ENCODE measurements around the gene PPP6R2. TPM values are rescaled to one million over a fixed set of nuclear protein-coding genes. Genes with fewer than 3 reads are reported as not detected.

PPP6R2 gene
- total and polyA plus RNA-seq, 2 of the 8 experiments (the other 6 are each of a cell fraction or from before 2014, with no cell fraction given) = 25.0 to 32.2 TPM

- TF ChIP-seq SP4 (IDR thresholded peaks at IDR 0.05; ENCODE audit: low read length) (no peak), CHD1 (IDR thresholded peaks at IDR 0.05; ENCODE audit: low read depth, low read length) (no peak), MAFK (IDR thresholded peaks at IDR 0.05; ENCODE audit: low read depth, low read length) (no peak), SIRT6 (IDR thresholded peaks at IDR 0.05; ENCODE audit: low read length) (no peak), TEAD4 (IDR thresholded peaks at IDR 0.05; ENCODE audit: low read depth, low read length) (no peak), MAX (IDR thresholded peaks at IDR 0.05) (no peak)
- TF ChIP-seq, protein P1, sequence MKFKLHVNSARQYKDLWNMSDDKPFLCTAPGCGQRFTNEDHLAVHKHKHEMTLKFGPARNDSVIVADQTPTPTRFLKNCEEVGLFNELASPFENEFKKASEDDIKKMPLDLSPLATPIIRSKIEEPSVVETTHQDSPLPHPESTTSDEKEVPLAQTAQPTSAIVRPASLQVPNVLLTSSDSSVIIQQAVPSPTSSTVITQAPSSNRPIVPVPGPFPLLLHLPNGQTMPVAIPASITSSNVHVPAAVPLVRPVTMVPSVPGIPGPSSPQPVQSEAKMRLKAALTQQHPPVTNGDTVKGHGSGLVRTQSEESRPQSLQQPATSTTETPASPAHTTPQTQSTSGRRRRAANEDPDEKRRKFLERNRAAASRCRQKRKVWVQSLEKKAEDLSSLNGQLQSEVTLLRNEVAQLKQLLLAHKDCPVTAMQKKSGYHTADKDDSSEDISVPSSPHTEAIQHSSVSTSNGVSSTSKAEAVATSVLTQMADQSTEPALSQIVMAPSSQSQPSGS (IDR thresholded peaks at IDR 0.05; ENCODE audit: low read length) = no peak
Measured at GRCh38 chr22:50300620-50301257, 42.4 kb upstream of the PPP6R2 start (continued).
